Uterus (tissue), 4 donors: ENCODE data around the gene PEPD. TPM values are rescaled to one million over a fixed set of nuclear protein-coding genes. Genes with fewer than 3 reads are reported as not detected.

Source experiments
- DNase-seq, 2 donors: peaks; one replicate each; pipeline ENCODE4 v3.0.0-alpha.2; 2019 to 2020
- H3K27ac ChIP-seq, 2 donors: fragments of 200-600 bp; sonication (generic); 1 replicate in 1 of 2; 2 replicates in 1 of 2; pipeline ENCODE4 v1.5.1; 2016 to 2018
- H3K27me3 ChIP-seq, 2 donors: fragments of 200-600 bp; sonication (generic); one replicate each; pipeline ENCODE4 v1.5.1; 2018 to 2019; ENCODE audit warnings: control low read depth in 1 of 2
- H3K36me3 ChIP-seq, 2 donors: fragments of 200-600 bp; sonication (generic); one replicate each; pipeline ENCODE4 v1.5.1; 2019; ENCODE audit warnings: control low read depth in 1 of 2
- H3K4me1 ChIP-seq, 2 donors: fragments of 200-600 bp; sonication (generic); one replicate each; pipeline ENCODE4 v1.5.1; 2018 to 2019; ENCODE audit warnings: control low read depth in 1 of 2
- H3K4me3 ChIP-seq, 2 donors: fragments of 200-600 bp; sonication (generic); 1 replicate in 1 of 2; 2 replicates in 1 of 2; pipeline ENCODE4 v1.5.1; 2018 to 2019; ENCODE audit warnings: mild to moderate bottlenecking in 1 of 2
- H3K9me3 ChIP-seq, 2 donors: fragments of 200-600 bp; sonication (generic); one replicate each; pipeline ENCODE4 v1.5.1; 2019; ENCODE audit warnings: control low read depth in 1 of 2
- CTCF ChIP-seq, 4 experiments: fragments of 200-600 bp in 2 of 4; fragments of 450-650 bp in 2 of 4; sonication (generic) in 2 of 4; IDR thresholded peaks; one replicate each; pipeline ENCODE4 v1.5.1; 2016 to 2019; ENCODE audit warnings: antibody characterized with exemption in 4 of 4, mild to moderate bottlenecking in 2 of 4, moderate library complexity in 1 of 4
- POLR2A ChIP-seq, 2 donors: fragments of 450-650 bp; IDR thresholded peaks; one replicate each; pipeline ENCODE4 v1.6.1; 2016; ENCODE audit warnings: antibody characterized with exemption in 2 of 2, mild to moderate bottlenecking in 1 of 2, moderate library complexity in 1 of 2
- intact Hi-C: fragments of 100-400 bp; cut with DNase I; formaldehyde crosslinking; loops from one replicate; pipeline ENCODE4 v1.15.1; 2023; ENCODE audit warnings: low total_unique reads
- total RNA-seq, 4 donors: library from RNA; depleted of rRNA in 3 of 4; stranded (reverse); fragments of >200 nt in 3 of 4; gene quantifications; one replicate each; pipeline versions ENCODE4 v1.1.0 to v1.2.4, GENCODE V29; 2014 to 2023
- donor health status: DM: yes; HTN: yes; CAD: no.

PEPD gene
- total RNA-seq, 4 donors from 2014 or later = 26.1 to 47.0 (median 37.9) TPM

GRCh38 chr19:33460221-33460908, 61.2 kb downstream of the PEPD start:
- Histone ChIP-seq H3K9me3 (no peaks in the 10 kb centered on the region), H3K4me1 (no peaks in the 10 kb centered on the region), H3K4me3 (no peak overlapping the region), H3K27me3 (no peaks in the 10 kb centered on the region), H3K27ac (no peak overlapping the region), H3K36me3 (no peaks in the 10 kb centered on the region)
- no peak for DNase-seq
- TF ChIP-seq POLR2A (IDR thresholded peaks at IDR 0.05) = no peak
- no peak for TF ChIP-seq CTCF (IDR thresholded peaks at IDR 0.05)
- intact Hi-C loops = no loop called here

GRCh38 chr19:33459222-33460090, 62.1 kb downstream of the PEPD start:
- intact Hi-C loops = no loop called here

GRCh38 chr19:33458807-33459206, 62.8 kb downstream of the PEPD start:
- H3K27me3 ChIP-seq = no peaks in the 10 kb centered on the region
- H3K9me3 ChIP-seq = no peaks in the 10 kb centered on the region
- H3K4me1 ChIP-seq = no peaks in the 10 kb centered on the region
- TF ChIP-seq CTCF (IDR thresholded peaks at IDR 0.05) (no peak), POLR2A (IDR thresholded peaks at IDR 0.05) (no peak)
- no peak for DNase-seq
- no peak overlapping the region for H3K27ac ChIP-seq
- H3K4me3 ChIP-seq = no peak overlapping the region
- intact Hi-C loops = no loop called here
- no peaks in the 10 kb centered on the region for H3K36me3 ChIP-seq

More at GRCh38 chr19:33459222-33460090, 62.1 kb downstream of the PEPD start:
- Histone ChIP-seq H3K36me3 (no peaks in the 10 kb centered on the region), H3K27ac (no peak overlapping the region), H3K27me3 (no peaks in the 10 kb centered on the region), H3K9me3 (no peaks in the 10 kb centered on the region), H3K4me3 (no peak overlapping the region), H3K4me1 (no peaks in the 10 kb centered on the region)
- no peak for DNase-seq
- TF ChIP-seq POLR2A (IDR thresholded peaks at IDR 0.05) (no peak), CTCF (IDR thresholded peaks at IDR 0.05) (no peak)

- no peaks in the 10 kb centered on the region for H3K27me3 ChIP-seq
- H3K4me1 ChIP-seq = no peaks in the 10 kb centered on the region
- no peaks in the 10 kb centered on the region for H3K36me3 ChIP-seq
- H3K9me3 ChIP-seq = no peaks in the 10 kb centered on the region
- TF ChIP-seq POLR2A (IDR thresholded peaks at IDR 0.05) (no peak), CTCF (IDR thresholded peaks at IDR 0.05) (no peak)
- intact Hi-C loops = no loop called here
- DNase-seq = no peak
- H3K4me3 ChIP-seq = no peak overlapping the region
- no peak overlapping the region for H3K27ac ChIP-seq
These were observed 63.4 kb downstream of the PEPD start for GRCh38 chr19:33458171-33458633.

- intact Hi-C loops = no loop called here
- Histone ChIP-seq H3K36me3 (no peaks in the 10 kb centered on the region), H3K4me3 (no peak overlapping the region), H3K4me1 (no peaks in the 10 kb centered on the region), H3K27me3 (no peaks in the 10 kb centered on the region), H3K9me3 (no peaks in the 10 kb centered on the region), H3K27ac (no peak overlapping the region)
- DNase-seq = no peak
- TF ChIP-seq CTCF (IDR thresholded peaks at IDR 0.05) = no peak
These were observed 64.8 kb downstream of the PEPD start for GRCh38 chr19:33456845-33457220.
